Hepatocyte (in vitro differentiated cells): ENCODE data around the gene MSI2. TPM values are rescaled to one million over a fixed set of nuclear protein-coding genes. Genes with fewer than 3 reads are reported as not detected.
A peak's percentile ranks its signal among the peaks of the same experiment; 100 is the strongest.

Experiments used
- DNase-seq: peaks from one replicate; pipeline ENCODE4 v3.0.0-alpha.2; 2016; ENCODE audit warnings: low spot score
- H2AFZ ChIP-seq: fragments of 200-600 bp; sonication (generic); 2 replicates; pipeline ENCODE4 v1.6.0; 2016; ENCODE audit warnings: antibody characterized with exemption, mild to moderate bottlenecking
- H3K27ac ChIP-seq: fragments of 200-600 bp; sonication (generic); 2 replicates; pipeline ENCODE4 v1.5.1; 2016; ENCODE audit warnings: mild to moderate bottlenecking
- H3K27me3 ChIP-seq: fragments of 200-600 bp; sonication (generic); 2 replicates; pipeline ENCODE4 v1.6.1; 2016
- H3K36me3 ChIP-seq: fragments of 200-600 bp; sonication (generic); replicated peaks from 2 replicates; pipeline ENCODE4 v1.5.1; 2016; ENCODE audit warnings: low read depth; ENCODE audit not compliant: insufficient read depth
- H3K4me1 ChIP-seq: fragments of 200-600 bp; sonication (generic); 2 replicates; pipeline ENCODE4 v1.5.1; 2016; ENCODE audit warnings: mild to moderate bottlenecking, moderate library complexity; ENCODE audit not compliant: insufficient read depth
- H3K4me2 ChIP-seq: fragments of 200-600 bp; sonication (generic); 2 replicates; pipeline ENCODE4 v1.6.0; 2016
- H3K4me3 ChIP-seq: fragments of 200-600 bp; sonication (generic); 2 replicates; pipeline ENCODE4 v1.5.1; 2016; ENCODE audit warnings: mild to moderate bottlenecking
- H3K79me2 ChIP-seq: fragments of 200-600 bp; sonication (generic); 2 replicates; pipeline ENCODE4 v1.6.0; 2017; ENCODE audit warnings: mild to moderate bottlenecking
- H3K9me2 ChIP-seq: fragments of 200-600 bp; sonication (generic); replicated peaks from 2 replicates; pipeline ENCODE4 v1.6.0; 2017; ENCODE audit warnings: mild to moderate bottlenecking; ENCODE audit not compliant: insufficient read depth
- H3K9me3 ChIP-seq: fragments of 200-600 bp; sonication (generic); 2 replicates; pipeline ENCODE4 v1.5.1; 2016; ENCODE audit warnings: low read depth, mild to moderate bottlenecking
- H4K20me1 ChIP-seq: fragments of 200-600 bp; sonication (generic); 2 replicates; pipeline ENCODE4 v1.6.0; 2016; ENCODE audit warnings: mild to moderate bottlenecking; ENCODE audit not compliant: insufficient read depth, poor library complexity, severe bottlenecking
- CTCF ChIP-seq: fragments of 200-600 bp; sonication (generic); IDR thresholded peaks from 2 replicates; pipeline ENCODE4 v1.5.1; 2016; ENCODE audit warnings: antibody characterized with exemption, mild to moderate bottlenecking; ENCODE audit not compliant: poor library complexity
- EZH2 ChIP-seq: fragments of 200-600 bp; sonication (generic); IDR thresholded peaks from 2 replicates; pipeline ENCODE4 v1.6.1; 2016; ENCODE audit warnings: antibody characterized with exemption, mild to moderate bottlenecking, borderline replicate concordance
- EZH2phosphoT487 ChIP-seq: fragments of 200-600 bp; sonication (generic); IDR thresholded peaks from one replicate; pipeline ENCODE4 v1.6.1; 2018; ENCODE audit warnings: antibody characterized with exemption, mild to moderate bottlenecking, low read depth, moderate library complexity; ENCODE audit not compliant: unreplicated experiment, severe bottlenecking
- WGBS: methylation state at CpG from one replicate; pipeline ENCODE4 v1.1.6; 2016; ENCODE audit warnings: low lambda C conversion rate; ENCODE audit errors: missing lambda C conversion rate; 5-methylcytosine and 5-hydroxymethylcytosine counted together
- polyA plus RNA-seq: library from polyadenylated mRNA; unstranded; fragments of >200 nt; fragmentation: Nextera tagmentation; extraction: Ambion mirVana; gene quantifications from 2 replicates; pipeline ENCODE4 v1.2.1, GENCODE V29; 2016
- total RNA-seq: library from RNA; depleted of rRNA; stranded (reverse); fragments of >200 nt; gene quantifications from 2 replicates; pipeline ENCODE4 v1.2.3, GENCODE V29; 2014

Gene MSI2
- total and polyA plus RNA-seq, 2 experiments from 2014 or later = 16.1 to 60.6 TPM

- TF ChIP-seq EZH2phosphoT487 (no peak), EZH2 (no peak), CTCF (no peak)
- Histone ChIP-seq H3K27me3 (no peaks in the 10 kb centered on the region), H3K4me1 (peaks cover 40% of the 10 kb centered on the region), H3K79me2 (peaks cover 33% of the 10 kb centered on the region), H2AFZ (no peak overlapping the region), H3K9me2 (no peaks in the 10 kb centered on the region), H3K4me2 (peak overlapping the region; percentile 18), H4K20me1 (no peaks in the 10 kb centered on the region), H3K9me3 (no peaks in the 10 kb centered on the region), H3K36me3 (no peaks in the 10 kb centered on the region), H3K4me3 (no peak overlapping the region), H3K27ac (peak overlapping the region; percentile 92)
- DNase-seq = no peak
- WGBS = 45% methylated on average over 25 of the region's 25 CpGs
Observed at GRCh38 chr17:57406131-57406980, 150.0 kb downstream of the MSI2 start.

DNA sequence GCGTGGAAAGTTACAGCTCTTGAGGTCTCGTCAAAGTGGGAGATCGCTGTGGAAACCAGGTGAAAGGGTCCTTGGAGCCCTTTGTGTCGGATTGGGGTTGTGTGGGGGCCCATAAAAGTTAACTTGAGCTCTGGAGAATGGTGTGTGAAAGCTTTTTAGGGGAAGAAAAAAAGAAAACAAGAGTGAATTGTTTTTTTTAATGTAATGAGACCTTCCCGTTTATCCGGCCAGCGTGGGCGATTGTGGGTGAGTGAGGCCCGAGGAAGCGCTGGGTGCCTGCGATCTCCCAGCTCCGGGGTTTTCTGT, 150.6 kb downstream of the MSI2 start:
- Histone ChIP-seq H3K36me3 (no peaks in the 10 kb centered on the region), H2AFZ (no peak overlapping the region), H3K9me2 (no peaks in the 10 kb centered on the region), H3K4me2 (peak overlapping the region; percentile 18), H3K4me1 (peaks cover 40% of the 10 kb centered on the region), H3K27me3 (no peaks in the 10 kb centered on the region), H3K9me3 (no peaks in the 10 kb centered on the region), H3K79me2 (peaks cover 35% of the 10 kb centered on the region), H4K20me1 (no peaks in the 10 kb centered on the region), H3K4me3 (no peak overlapping the region), H3K27ac (peak overlapping the region; percentile 92)
- DNase-seq = no peak
- TF ChIP-seq CTCF (no peak), EZH2phosphoT487 (no peak), EZH2 (no peak)
- 71% methylated on average over 12 of the region's 12 CpGs for WGBS

- 44% methylated on average over 9 of the region's 9 CpGs for WGBS
- H4K20me1 ChIP-seq = no peaks in the 10 kb centered on the region
- H3K79me2 ChIP-seq = peaks cover 39% of the 10 kb centered on the region
Observed at GRCh38 chr17:57407287-57408070, 151.2 kb downstream of the MSI2 start.

More at GRCh38 chr17:57407287-57408070, 151.2 kb downstream of the MSI2 start:
- Histone ChIP-seq H3K4me1 (peaks cover 40% of the 10 kb centered on the region), H3K4me2 (peak overlapping the region; percentile 18), H3K36me3 (no peaks in the 10 kb centered on the region), H3K27ac (peak overlapping the region; percentile 92), H3K9me2 (no peaks in the 10 kb centered on the region), H3K9me3 (no peaks in the 10 kb centered on the region), H2AFZ (no peak overlapping the region), H3K27me3 (no peaks in the 10 kb centered on the region), H3K4me3 (no peak overlapping the region)
- TF ChIP-seq CTCF (no peak), EZH2phosphoT487 (no peak), EZH2 (no peak)
- peak; percentile 59 for DNase-seq
